Neural progenitor cell (in vitro differentiated cells): ENCODE results near the gene ACTRT2.

Experiments
- EZH2 ChIP-seq: fragments of 200-600 bp; sonication (generic); IDR thresholded peaks from 2 replicates; pipeline ENCODE4 v1.6.1; 2017; ENCODE audit warnings: antibody characterized with exemption, mild to moderate bottlenecking, moderate library complexity
- EZH2phosphoT487 ChIP-seq: fragments of 200-600 bp; sonication (generic); IDR thresholded peaks from 2 replicates; pipeline ENCODE4 v1.6.1; 2017; ENCODE audit warnings: antibody characterized with exemption
- TF ChIP-seq, protein P1 (sequence below): fragments of 200-600 bp; sonication (generic); IDR thresholded peaks from 2 replicates; pipeline ENCODE4 v1.5.1; 2017; ENCODE audit warnings: antibody characterized with exemption, mild to moderate bottlenecking

DNA sequence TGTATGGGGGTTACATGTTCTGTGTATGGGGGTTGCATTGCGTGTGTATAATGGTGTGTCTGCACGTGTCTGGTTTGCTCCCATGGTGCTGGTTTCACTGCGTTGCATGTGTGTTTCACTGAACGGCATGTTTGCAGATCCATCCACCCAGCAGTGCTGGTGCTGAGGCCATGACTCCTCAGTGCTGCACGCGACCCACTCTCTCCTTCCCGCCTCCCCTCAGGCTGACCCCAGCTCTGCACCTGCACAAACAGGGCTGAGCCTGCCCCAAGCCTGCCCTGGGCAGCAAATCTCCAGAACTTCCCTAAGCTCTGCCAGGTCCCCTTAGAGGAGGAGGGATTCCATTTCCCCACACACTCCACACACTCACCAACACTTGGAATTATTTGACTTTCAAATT lies 18.7 kb downstream of the ACTRT2 start:
- TF ChIP-seq, protein P1, sequence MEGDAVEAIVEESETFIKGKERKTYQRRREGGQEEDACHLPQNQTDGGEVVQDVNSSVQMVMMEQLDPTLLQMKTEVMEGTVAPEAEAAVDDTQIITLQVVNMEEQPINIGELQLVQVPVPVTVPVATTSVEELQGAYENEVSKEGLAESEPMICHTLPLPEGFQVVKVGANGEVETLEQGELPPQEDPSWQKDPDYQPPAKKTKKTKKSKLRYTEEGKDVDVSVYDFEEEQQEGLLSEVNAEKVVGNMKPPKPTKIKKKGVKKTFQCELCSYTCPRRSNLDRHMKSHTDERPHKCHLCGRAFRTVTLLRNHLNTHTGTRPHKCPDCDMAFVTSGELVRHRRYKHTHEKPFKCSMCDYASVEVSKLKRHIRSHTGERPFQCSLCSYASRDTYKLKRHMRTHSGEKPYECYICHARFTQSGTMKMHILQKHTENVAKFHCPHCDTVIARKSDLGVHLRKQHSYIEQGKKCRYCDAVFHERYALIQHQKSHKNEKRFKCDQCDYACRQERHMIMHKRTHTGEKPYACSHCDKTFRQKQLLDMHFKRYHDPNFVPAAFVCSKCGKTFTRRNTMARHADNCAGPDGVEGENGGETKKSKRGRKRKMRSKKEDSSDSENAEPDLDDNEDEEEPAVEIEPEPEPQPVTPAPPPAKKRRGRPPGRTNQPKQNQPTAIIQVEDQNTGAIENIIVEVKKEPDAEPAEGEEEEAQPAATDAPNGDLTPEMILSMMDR: no peak
- no peak for TF ChIP-seq EZH2phosphoT487
- TF ChIP-seq EZH2: no peak
